Left ventricle myocardium inferior (tissue), 1 donor: ENCODE data around the gene H6PD. TPM values are rescaled to one million over a fixed set of nuclear protein-coding genes. Genes with fewer than 3 reads are reported as not detected.

ENCODE experiments used
- DNase-seq: peaks from one replicate; pipeline ENCODE4 v3.0.0-alpha.2; 2020
- H3K27ac ChIP-seq: fragments of 200-600 bp; replicated peaks from 2 replicates; pipeline ENCODE4 v1.8.0; 2021
- H3K27me3 ChIP-seq: fragments of 200-600 bp; 2 replicates; pipeline ENCODE4 v1.8.0; 2021; ENCODE audit warnings: low read depth
- H3K36me3 ChIP-seq: fragments of 200-600 bp; 2 replicates; pipeline ENCODE4 v1.8.0; 2021
- H3K4me1 ChIP-seq: fragments of 200-600 bp; 2 replicates; pipeline ENCODE4 v1.8.0; 2021
- H3K4me3 ChIP-seq: fragments of 200-600 bp; 2 replicates; pipeline ENCODE4 v1.8.0; 2021; ENCODE audit warnings: mild to moderate bottlenecking, moderate library complexity
- H3K9me3 ChIP-seq: fragments of 200-600 bp; replicated peaks from 2 replicates; pipeline ENCODE4 v1.8.0; 2021
- intact Hi-C: fragments of 100-400 bp; cut with micrococcal nuclease; formaldehyde crosslinking; loops from one replicate; pipeline ENCODE4 v1.11.0; 2022
- total RNA-seq: library from RNA; stranded (reverse); fragmentation: NEBNext Ultra II Directional; extraction: Animal tissue kit (Norgen Biotek cat#: 25700); gene quantifications from one replicate; pipeline ENCODE4 v1.2.1, GENCODE V29; 2021
- TF ChIP-seq, protein P1 (sequence below): fragments of 200-600 bp; IDR thresholded peaks from 2 replicates; pipeline ENCODE4 v1.8.0; 2021; ENCODE audit warnings: antibody characterized with exemption, mild to moderate bottlenecking, borderline replicate concordance
- donor health status: DM: no; HTN: yes; CAD: no; lungs with severe emphysema.

The H6PD gene
- total RNA-seq, 1 donor from 2014 or later = 21.9 TPM

GRCh38 chr1:9317072-9317471 lies 82.5 kb downstream of the H6PD start:
- TF ChIP-seq, protein P1, sequence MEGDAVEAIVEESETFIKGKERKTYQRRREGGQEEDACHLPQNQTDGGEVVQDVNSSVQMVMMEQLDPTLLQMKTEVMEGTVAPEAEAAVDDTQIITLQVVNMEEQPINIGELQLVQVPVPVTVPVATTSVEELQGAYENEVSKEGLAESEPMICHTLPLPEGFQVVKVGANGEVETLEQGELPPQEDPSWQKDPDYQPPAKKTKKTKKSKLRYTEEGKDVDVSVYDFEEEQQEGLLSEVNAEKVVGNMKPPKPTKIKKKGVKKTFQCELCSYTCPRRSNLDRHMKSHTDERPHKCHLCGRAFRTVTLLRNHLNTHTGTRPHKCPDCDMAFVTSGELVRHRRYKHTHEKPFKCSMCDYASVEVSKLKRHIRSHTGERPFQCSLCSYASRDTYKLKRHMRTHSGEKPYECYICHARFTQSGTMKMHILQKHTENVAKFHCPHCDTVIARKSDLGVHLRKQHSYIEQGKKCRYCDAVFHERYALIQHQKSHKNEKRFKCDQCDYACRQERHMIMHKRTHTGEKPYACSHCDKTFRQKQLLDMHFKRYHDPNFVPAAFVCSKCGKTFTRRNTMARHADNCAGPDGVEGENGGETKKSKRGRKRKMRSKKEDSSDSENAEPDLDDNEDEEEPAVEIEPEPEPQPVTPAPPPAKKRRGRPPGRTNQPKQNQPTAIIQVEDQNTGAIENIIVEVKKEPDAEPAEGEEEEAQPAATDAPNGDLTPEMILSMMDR = no peak
- H3K4me1 ChIP-seq = peaks cover 53% of the 10 kb centered on the region
- DNase-seq = no peak
- H3K36me3 ChIP-seq = peaks cover 5% of the 10 kb centered on the region
- H3K27me3 ChIP-seq = no peaks in the 10 kb centered on the region
- no peak overlapping the region for H3K27ac ChIP-seq
- no peaks in the 10 kb centered on the region for H3K9me3 ChIP-seq
- intact Hi-C loops = no loop called here
- H3K4me3 ChIP-seq = no peak overlapping the region

DNA sequence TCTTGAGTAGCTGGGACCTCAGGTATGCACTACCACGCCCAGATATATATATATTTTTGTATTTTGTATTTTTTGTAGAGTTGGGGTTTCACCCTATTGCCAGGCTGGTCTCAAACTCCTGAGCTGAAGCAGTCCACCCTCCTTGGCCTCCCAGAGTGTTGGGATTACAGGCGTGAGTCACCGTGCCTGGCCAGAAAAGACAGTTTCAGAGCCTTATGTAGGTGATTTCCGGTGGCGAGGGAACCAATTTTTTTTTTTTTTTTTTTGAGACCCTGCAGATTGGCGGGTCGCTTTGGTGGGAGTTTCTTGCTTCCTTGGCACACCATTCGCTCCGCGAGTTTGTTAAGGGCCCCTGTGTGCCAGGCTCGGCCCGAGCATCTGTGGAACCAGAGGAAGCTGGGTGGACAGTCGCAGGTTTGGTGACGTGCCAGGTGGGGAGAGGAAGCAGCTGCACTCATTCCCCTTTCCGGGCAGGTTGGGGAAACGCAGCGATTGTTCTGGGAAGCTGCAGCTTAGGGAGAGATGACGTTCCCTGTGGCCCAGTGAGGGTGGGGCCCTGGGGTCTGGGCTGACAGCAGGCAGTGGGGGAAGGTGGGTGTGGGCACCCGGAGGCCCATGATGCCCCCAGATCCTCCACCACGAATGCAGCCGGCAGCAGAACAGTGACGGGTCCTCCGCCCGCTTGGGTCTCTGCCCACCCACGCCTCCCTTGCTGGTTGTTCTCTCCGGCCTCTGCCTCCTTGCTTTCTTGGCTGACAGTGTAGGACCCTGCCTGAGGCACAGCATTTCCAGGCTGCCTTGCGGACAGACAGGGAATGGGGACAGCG lies 83.2 kb downstream of the H6PD start:
- Histone ChIP-seq H3K9me3 (no peaks in the 10 kb centered on the region), H3K27me3 (no peaks in the 10 kb centered on the region), H3K27ac (no peak overlapping the region), H3K36me3 (peaks cover 5% of the 10 kb centered on the region), H3K4me3 (peak overlapping the region; percentile 10), H3K4me1 (peaks cover 60% of the 10 kb centered on the region)
- TF ChIP-seq, protein P1 = no peak
- DNase-seq = peak; percentile 34
- intact Hi-C loops = no loop called here

GRCh38 chr1:9319208-9319788 lies 84.7 kb downstream of the H6PD start:
- no peak overlapping the region for H3K27ac ChIP-seq
- no peak overlapping the region for H3K4me3 ChIP-seq
- H3K36me3 ChIP-seq = peaks cover 5% of the 10 kb centered on the region
- no peak for DNase-seq
- no peaks in the 10 kb centered on the region for H3K9me3 ChIP-seq
- peaks cover 70% of the 10 kb centered on the region for H3K4me1 ChIP-seq
- no peaks in the 10 kb centered on the region for H3K27me3 ChIP-seq
- intact Hi-C loops = no loop called here
- TF ChIP-seq, protein P1 = no peak

GRCh38 chr1:9319789-9320519 lies 85.4 kb downstream of the H6PD start:
- DNase-seq = no peak
- Histone ChIP-seq H3K36me3 (peaks cover 5% of the 10 kb centered on the region), H3K27ac (no peak overlapping the region), H3K27me3 (no peaks in the 10 kb centered on the region), H3K9me3 (no peaks in the 10 kb centered on the region), H3K4me3 (no peak overlapping the region), H3K4me1 (peaks cover 76% of the 10 kb centered on the region)
- intact Hi-C loops = no loop called here
- TF ChIP-seq, protein P1 = no peak

Other genes starting within 250 kb of the H6PD start
- gene SLC2A7, start 208.4 kb upstream of the H6PD start, total RNA-seq = not detected
- gene SLC2A5, start 165.1 kb upstream of the H6PD start, total RNA-seq = 4.2 TPM
- 48.4 TPM for gene GPR157, start 105.7 kb upstream of the H6PD start, total RNA-seq
- gene SPSB1, start 58.1 kb downstream of the H6PD start, total RNA-seq = 17.6 TPM